RWPE2 (cell line): Measurements from ENCODE around the gene KCNMA1.

Experiments
- ATAC-seq: fragments of 200-7000 bp; cut with Tn5 transposase; 3 replicates; pipeline ENCODE4 v1.9.1; 2021; ENCODE audit warnings: low read depth
- DNase-seq: peaks from one replicate; pipeline ENCODE4 v3.0.0-alpha.2; 2020; ENCODE audit warnings: low spot score
- H3K27ac ChIP-seq: fragments of 450-650 bp; 2 replicates; pipeline ENCODE4 v1.5.1; 2017; ENCODE audit warnings: mild to moderate bottlenecking; ENCODE audit not compliant: poor library complexity, severe bottlenecking
- H3K27me3 ChIP-seq: fragments of 250-450 bp; sonication (Bioruptor Pico); 2 replicates; pipeline ENCODE4 v1.5.1; 2021; ENCODE audit warnings: mild to moderate bottlenecking, moderate library complexity; ENCODE audit not compliant: insufficient read depth, poor library complexity, severe bottlenecking
- H3K36me3 ChIP-seq: fragments of 250-450 bp; sonication (Bioruptor Pico); 2 replicates; pipeline ENCODE4 v1.5.1; 2020; ENCODE audit warnings: low read depth, mild to moderate bottlenecking, moderate library complexity
- H3K4me1 ChIP-seq: fragments of 250-450 bp; sonication (Bioruptor Pico); 2 replicates; pipeline ENCODE4 v1.5.1; 2021; ENCODE audit warnings: mild to moderate bottlenecking, moderate library complexity; ENCODE audit not compliant: insufficient read depth, poor library complexity, severe bottlenecking
- H3K4me3 ChIP-seq: fragments of 250-450 bp; sonication (Bioruptor Pico); 2 replicates; pipeline ENCODE4 v1.5.1; 2021; ENCODE audit warnings: mild to moderate bottlenecking, moderate library complexity; ENCODE audit not compliant: severe bottlenecking
- H3K9me3 ChIP-seq: fragments of 250-450 bp; sonication (Bioruptor Pico); 2 replicates; pipeline ENCODE4 v1.5.1; 2021; ENCODE audit warnings: mild to moderate bottlenecking, moderate library complexity; ENCODE audit not compliant: severe bottlenecking
- TF ChIP-seq, protein P1 (sequence below): fragments of 450-650 bp; IDR thresholded peaks from one replicate; pipeline ENCODE4 v1.5.1; 2017; ENCODE audit warnings: mild to moderate bottlenecking, moderate library complexity; ENCODE audit not compliant: poor library complexity, severe bottlenecking

The KCNMA1 gene

DNA sequence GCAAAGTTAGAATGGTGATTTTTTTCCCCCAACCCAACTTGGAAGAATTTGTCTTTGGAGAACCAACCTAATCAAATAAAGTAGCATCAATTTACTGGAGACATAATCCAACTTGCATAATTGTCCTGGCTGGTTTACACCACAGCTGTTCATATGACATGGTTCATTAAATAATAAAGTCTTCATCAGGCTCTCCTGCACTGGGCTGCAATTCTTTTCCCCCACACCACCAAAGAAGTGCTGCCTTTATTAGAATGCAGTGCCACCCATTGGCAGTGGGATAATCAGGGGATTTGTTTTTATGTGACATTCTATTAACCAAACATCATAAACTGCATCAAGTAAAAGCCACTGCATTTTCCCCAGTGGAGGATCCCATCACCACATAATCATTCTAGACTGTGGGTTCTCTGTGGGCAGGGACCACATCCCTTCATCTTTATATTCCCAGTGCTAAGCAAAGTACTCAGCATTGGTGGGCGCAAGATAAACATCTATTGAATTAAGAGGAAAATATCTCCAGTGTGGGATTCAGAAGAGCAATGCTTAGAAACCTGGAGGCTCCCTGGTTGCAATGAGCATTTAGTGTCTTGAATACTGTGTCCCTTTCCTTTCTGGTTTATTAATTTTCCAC lies 322.0 kb downstream of the KCNMA1 start:
- Histone ChIP-seq H3K27ac (no peak overlapping the region), H3K4me1 (no peaks in the 10 kb centered on the region), H3K9me3 (no peaks in the 10 kb centered on the region), H3K36me3 (no peaks in the 10 kb centered on the region), H3K27me3 (no peaks in the 10 kb centered on the region), H3K4me3 (no peak overlapping the region)
- DNase-seq (no peak), ATAC-seq (no peak)
- TF ChIP-seq, protein P1, sequence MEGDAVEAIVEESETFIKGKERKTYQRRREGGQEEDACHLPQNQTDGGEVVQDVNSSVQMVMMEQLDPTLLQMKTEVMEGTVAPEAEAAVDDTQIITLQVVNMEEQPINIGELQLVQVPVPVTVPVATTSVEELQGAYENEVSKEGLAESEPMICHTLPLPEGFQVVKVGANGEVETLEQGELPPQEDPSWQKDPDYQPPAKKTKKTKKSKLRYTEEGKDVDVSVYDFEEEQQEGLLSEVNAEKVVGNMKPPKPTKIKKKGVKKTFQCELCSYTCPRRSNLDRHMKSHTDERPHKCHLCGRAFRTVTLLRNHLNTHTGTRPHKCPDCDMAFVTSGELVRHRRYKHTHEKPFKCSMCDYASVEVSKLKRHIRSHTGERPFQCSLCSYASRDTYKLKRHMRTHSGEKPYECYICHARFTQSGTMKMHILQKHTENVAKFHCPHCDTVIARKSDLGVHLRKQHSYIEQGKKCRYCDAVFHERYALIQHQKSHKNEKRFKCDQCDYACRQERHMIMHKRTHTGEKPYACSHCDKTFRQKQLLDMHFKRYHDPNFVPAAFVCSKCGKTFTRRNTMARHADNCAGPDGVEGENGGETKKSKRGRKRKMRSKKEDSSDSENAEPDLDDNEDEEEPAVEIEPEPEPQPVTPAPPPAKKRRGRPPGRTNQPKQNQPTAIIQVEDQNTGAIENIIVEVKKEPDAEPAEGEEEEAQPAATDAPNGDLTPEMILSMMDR, result no peak

GRCh38 chr10:77313066-77313750 lies 324.4 kb downstream of the KCNMA1 start:
- no peaks in the 10 kb centered on the region for H3K36me3 ChIP-seq
- H3K27me3 ChIP-seq, result no peaks in the 10 kb centered on the region
- no peak overlapping the region for H3K27ac ChIP-seq
- H3K4me3 ChIP-seq, result no peak overlapping the region
- H3K4me1 ChIP-seq, result no peaks in the 10 kb centered on the region
- DNase-seq (no peak), ATAC-seq (no peak)
- no peaks in the 10 kb centered on the region for H3K9me3 ChIP-seq
- TF ChIP-seq, protein P1, result no peak

DNA sequence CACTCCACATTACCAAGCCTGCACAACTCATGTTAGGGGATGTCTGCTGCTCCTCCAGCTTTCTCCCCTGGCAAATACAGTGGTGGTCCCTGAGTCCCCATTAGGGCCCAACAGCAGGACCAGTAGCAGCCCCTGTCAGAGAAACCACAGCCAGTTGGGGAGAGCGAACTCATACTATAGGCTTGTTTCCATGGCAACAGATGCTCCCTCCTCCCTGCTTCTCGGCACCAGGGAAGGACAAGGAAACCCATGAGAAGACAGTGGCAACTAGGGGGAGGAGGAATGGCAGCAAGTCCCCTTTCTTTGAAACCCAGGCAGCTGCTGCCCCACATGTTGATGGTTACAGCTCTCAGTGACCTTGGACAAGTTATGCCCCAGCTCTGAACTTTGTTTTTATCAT lies 326.4 kb downstream of the KCNMA1 start:
- Histone ChIP-seq H3K36me3 (no peaks in the 10 kb centered on the region), H3K4me1 (no peaks in the 10 kb centered on the region), H3K9me3 (no peaks in the 10 kb centered on the region), H3K4me3 (no peak overlapping the region), H3K27ac (no peak overlapping the region), H3K27me3 (no peaks in the 10 kb centered on the region)
- TF ChIP-seq, protein P1, result no peak
- ATAC-seq, result no peak
- DNase-seq, result no peak

DNA sequence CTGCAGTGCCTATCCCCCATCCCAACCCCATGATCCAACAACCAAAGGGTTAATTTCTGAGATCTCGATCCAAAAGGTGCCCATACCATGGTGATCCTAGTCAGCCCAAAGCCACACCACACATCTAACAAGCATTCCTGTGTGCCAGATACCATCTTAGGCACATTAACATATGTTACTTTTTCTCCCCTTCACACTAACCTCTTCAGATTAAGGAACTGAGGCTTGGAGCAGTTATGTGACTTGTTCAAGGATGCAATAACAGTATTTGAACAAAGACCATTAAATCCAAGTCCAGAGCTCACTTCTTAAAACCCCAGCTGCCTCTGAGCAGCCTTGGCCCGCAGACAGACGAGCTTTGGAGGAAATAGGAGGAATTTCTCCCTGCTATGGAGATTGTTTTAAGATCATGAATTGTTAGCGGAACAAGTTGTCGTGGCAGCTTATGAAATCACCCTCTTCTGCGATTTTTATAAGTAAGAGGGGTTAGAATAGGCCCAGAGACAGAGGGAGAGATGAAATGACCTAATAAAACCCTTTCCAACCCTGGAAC lies 327.2 kb downstream of the KCNMA1 start:
- DNase-seq (no peak), ATAC-seq (no peak)
- H3K4me3 ChIP-seq, result no peak overlapping the region
- TF ChIP-seq, protein P1, result no peak
- H3K4me1 ChIP-seq, result no peaks in the 10 kb centered on the region
- H3K9me3 ChIP-seq, result no peaks in the 10 kb centered on the region
- no peak overlapping the region for H3K27ac ChIP-seq
- H3K27me3 ChIP-seq, result no peaks in the 10 kb centered on the region
- no peaks in the 10 kb centered on the region for H3K36me3 ChIP-seq

- H3K9me3 ChIP-seq, result no peaks in the 10 kb centered on the region
- ATAC-seq (no peak), DNase-seq (no peak)
- no peaks in the 10 kb centered on the region for H3K4me1 ChIP-seq
- H3K27me3 ChIP-seq, result no peaks in the 10 kb centered on the region
- H3K27ac ChIP-seq, result no peak overlapping the region
- no peaks in the 10 kb centered on the region for H3K36me3 ChIP-seq
- TF ChIP-seq, protein P1, result no peak
- no peak overlapping the region for H3K4me3 ChIP-seq
These were observed 328.1 kb downstream of the KCNMA1 start for GRCh38 chr10:77309509-77309908.
